Left lobe of liver (tissue), 2 donors: ENCODE results near the gene MISP3. TPM values are rescaled to one million over a fixed set of nuclear protein-coding genes. Genes with fewer than 3 reads are reported as not detected.
"Not testable (repeated sequence)": the region's sequence is repeated elsewhere in the genome, so short reads cannot be mapped to it uniquely, and the experiment has no call there.

ENCODE experiments used
- ATAC-seq: fragments of 200-7000 bp; cut with Tn5 transposase; one replicate; pipeline ENCODE4 v1.9.1; 2020; ENCODE audit warnings: mild to moderate bottlenecking, moderate library complexity
- DNase-seq: peaks from one replicate; pipeline ENCODE4 v3.0.0-alpha.2; 2020; ENCODE audit warnings: low spot score
- total RNA-seq: library from RNA; stranded (reverse); gene quantifications from one replicate; pipeline ENCODE4 v1.2.1, GENCODE V29; 2021
- donor health status: DM: no; HTN: no; CAD: no; lungs with moderate emphysema.
- donor health status: DM: no; HTN: yes; CAD: no.

MISP3 gene
- 15.2 TPM for total RNA-seq

DNA sequence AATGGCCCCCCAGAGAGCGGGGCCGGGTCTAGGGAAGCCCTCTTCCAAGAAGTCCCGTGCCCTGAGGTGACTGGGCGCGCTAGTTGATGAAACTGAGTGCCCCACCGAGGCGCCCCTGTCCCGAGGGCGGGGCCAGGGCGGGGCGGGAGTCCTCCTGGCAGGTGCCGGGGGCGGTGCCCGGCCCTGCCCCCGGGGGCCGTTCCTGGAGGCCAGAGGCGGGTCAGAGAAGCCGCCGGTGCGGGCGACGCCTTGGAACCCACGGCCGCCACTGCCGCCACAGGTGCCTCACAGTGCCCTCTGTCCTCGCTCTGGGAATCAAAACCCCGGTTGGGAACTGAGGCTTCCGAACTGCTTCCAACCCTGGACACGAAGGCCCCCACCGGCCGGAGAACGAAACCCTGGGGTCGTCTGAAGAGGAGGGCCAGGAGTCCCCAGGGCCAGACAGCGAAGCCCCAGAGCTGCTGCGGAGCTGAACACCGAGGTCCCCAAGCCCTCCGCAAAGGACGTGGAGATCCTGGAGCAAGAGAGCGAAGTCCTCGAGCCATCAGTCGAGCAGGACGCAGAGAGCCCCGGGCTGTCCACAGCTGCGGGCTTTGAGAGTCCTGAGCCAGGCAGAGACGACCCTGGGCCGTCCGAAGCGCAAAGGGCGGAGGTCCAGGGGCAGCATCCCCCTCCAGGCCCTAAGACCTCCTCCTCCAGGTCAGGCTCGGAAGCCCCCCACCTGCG, at the start of gene MISP3:
MISP3 (plus strand) TSS at position 252 of the 726 bp plus-strand sequence. CDS start 524 bp downstream, outside the sequence.
- peak; percentile 80 for ATAC-seq
- peak; percentile 92 for DNase-seq

DNA sequence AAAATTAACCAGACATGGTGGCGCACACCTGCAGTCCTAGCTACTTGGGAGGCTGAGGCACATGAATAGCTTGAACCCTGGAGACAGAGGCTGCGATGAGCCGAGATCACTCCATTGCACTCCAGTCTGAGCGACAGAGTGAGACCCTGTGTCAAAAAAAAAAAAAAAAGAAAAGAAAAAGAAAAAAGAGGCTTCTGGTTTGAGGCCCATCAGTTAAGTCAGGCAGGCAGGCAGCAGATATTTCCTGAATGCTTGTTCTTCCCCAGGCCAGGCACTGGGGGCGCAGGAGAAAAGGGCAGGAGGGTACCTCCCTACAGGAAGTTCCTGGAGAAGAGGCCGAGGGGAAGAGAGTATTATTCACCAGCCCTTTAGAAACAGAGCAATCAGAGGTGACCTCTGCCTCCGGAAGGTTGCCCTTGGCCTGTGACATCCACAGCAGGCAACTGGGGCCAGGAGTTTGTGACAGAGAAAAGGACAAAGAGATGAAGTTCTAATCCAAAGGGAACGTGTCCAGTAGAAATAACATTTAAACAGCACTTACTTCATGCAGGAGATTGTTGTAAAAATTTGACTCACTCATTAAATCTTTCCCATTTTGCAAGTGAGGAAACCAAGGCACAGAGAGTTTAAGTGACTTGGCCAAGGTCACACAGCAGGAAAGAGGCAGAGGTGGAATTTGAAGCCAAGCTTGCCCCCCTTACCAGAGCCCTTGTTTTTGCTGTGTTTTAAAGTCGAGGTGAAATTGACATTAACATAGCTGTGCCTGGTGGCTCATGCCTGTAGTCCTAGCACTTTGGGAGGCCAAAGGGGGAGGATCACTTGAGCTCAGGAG, 49.0 kb upstream of the MISP3 start:
- DNase-seq (no peak), ATAC-seq (peak; percentile 90)

DNA sequence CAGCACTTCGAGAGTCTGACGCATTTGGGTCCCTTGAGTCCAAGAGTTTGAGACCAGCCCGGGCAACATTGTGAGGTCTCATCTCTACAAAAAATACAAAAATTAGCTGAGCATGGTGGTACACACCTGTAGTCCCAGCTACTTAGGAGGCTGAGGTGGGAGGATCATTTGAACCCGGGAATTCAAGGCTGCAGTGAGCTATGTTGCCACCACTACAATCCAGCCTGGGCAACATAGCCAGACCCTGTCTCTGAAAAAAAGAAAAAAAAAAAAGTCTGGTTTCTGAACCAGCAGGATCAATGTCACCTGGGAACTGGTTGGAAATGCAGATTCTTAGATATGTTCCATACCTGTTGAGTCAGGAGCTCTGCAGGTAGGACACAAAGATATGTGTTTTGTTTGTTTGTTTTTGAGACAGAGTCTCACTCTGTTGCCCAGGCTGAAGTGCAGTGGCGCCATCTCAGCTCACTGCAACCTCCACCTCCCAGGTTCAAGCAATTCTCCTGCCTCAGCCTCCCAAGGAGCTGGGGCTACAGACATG, 45.9 kb upstream of the MISP3 start:
- ATAC-seq, DNase-seq: not testable (repeated sequence)

DNA sequence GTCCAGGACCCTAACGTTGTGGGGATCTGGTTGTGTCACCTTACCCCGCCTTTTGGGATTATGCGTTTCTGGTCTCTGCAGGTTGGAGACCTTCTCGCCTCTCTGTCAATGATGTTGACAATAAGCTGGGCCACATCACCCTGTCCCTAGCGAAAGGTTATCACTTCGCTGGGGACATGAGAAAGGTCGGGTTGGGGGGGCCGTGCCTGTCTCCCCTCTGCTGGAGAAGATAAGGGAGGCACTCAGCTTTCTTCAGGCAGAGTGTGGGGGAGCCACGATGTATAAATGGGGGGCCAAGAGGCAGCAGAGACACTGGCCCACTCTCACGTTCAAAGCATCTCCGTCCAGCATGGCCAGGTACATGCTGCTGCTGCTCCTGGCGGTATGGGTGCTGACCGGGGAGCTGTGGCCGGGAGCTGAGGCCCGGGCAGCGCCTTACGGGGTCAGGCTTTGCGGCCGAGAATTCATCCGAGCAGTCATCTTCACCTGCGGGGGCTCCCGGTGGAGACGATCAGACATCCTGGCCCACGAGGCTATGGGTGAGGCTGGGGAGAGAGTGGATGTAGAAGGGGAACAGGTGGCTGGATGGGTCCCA, 44.6 kb upstream of the MISP3 start, which contains the start of gene RLN3:
RLN3 (plus strand) TSS at position 293 of the 595 bp plus-strand sequence; CDS start at position 350, 57 bp downstream.
- no peak for ATAC-seq
- DNase-seq, result no peak

DNA sequence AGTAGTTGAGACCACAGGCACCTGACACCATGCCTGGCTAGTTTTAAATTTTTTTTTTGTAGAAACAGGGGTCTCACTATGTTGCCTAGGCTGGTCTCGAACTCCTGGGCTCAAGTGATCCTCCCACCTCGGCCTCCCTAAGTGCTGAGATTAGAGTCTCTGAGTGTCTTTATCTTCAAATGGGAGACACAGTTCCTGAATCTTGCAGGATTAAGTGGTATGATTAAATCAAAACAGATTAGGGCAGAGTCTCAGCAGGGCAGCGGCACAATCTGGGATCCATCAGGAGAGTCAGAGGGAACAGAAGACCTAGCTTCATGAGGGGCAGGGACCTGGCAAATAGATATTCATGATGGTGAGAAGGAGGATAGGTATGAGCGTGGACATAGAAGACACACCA, 43.7 kb upstream of the MISP3 start:
- ATAC-seq (no peak), DNase-seq (no peak)

DNA sequence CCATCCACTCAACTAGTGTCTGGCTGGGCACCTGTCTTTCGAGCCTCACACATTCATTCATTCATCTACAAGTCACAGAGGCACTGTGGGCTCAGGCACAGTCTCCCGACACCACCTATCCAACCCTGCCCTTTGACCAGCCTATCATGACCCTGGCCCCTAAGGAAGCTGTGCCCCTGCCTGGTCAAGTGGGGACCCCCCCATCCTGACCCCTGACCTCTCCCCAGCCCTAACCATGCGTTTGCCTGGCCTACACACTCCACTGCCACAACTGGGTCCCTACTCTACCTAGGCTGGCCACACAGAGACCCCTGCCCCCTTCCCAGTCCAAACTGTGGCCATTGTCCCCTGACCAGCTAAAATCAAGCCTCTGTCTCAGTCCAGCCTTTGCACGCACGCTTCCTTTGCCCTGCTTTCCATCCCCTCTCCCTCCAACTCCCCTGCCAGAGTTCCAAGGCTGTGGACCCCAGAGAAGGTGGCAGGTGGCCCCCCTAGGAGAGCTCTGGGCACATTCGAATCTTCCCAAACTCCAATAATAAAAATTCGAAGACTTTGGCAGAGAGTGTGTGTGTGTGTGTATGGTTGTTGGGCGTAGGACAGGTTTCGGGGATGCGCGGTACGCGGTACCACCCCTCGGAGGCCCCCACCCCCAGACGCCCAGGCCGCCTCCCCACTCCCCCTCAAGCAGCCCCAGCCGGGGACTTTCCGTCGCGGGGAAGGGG, 41.4 kb upstream of the MISP3 start:
- DNase-seq, result no peak
- ATAC-seq, result no peak

DNA sequence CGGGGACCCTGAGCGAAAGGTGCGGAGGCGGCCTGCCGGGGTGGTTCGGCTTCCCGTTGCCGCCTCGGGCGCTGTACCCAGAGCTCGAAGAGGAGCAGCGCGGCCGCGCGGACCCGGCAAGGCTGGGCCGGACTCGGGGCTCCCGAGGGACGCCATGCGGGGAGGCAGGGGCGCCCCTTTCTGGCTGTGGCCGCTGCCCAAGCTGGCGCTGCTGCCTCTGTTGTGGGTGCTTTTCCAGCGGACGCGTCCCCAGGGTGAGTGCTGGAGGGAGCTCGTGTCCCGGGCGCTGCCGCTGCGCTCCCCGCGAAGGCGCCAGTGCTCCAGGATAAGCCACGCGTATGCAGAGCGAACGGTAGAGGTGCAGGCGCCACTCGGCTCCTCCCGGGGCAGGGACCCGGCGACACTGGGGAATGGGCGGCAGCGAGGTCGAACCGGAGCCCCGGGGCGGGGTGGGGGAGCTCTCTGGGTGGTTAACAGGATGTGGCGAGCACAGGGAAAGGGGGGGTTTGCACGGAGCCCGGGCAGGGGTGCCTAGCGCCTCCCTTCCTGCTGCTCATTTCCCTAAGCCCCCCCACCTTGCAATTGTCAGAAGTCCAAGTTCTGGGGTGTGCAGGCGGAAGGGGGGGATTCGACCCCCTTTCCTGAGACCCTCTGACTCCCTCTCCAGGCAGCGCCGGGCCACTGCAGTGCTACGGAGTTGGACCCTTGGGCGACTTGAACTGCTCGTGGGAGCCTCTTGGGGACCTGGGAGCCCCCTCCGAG, 40.7 kb upstream of the MISP3 start, which contains the start of gene IL27RA:
IL27RA (plus strand) TSS at position 44 of the 762 bp plus-strand sequence; CDS start at position 155, 111 bp downstream.
- peak; percentile 91 for ATAC-seq
- DNase-seq, result peak; percentile 58

DNA sequence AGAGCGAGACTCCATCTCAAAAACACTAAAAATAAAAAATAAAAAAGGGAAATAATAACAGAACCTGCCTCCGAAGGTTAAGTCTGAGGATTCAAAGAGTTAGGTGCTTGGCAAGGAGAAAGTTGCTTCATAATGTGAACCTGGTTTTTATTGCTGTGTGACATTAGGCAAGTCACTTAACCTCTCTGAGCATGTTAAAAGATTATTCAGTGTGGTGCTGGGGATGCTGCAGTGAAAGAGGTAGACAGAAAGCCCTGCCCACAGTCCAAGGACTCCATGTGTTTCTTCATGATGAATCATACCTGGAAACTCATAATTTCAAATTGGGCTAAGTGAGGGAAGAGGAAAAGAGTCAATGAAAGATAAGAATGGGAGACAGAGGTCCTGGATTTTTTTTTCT, 38.6 kb upstream of the MISP3 start:
- no peak for DNase-seq
- ATAC-seq, result no peak

DNA sequence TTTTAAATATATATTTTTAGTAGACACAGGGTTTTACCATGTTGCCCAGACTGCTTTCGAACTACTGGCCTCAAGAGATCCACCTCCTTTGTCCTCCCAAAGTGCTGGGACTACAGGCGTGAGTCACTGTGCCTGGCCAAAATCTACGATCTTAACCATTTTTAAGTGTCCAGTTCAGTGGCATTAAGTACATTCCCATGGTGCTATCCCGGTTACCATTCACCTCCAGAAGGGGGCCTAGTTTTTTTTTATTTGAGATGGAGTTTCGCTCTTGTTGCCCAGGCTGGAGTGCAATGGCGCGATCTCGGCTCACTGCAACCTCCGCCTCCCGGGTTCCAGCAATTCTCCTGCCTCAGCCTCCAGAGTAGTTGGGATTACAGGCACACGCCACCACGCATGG, 37.4 kb upstream of the MISP3 start:
- DNase-seq, ATAC-seq: not testable (repeated sequence)

DNA sequence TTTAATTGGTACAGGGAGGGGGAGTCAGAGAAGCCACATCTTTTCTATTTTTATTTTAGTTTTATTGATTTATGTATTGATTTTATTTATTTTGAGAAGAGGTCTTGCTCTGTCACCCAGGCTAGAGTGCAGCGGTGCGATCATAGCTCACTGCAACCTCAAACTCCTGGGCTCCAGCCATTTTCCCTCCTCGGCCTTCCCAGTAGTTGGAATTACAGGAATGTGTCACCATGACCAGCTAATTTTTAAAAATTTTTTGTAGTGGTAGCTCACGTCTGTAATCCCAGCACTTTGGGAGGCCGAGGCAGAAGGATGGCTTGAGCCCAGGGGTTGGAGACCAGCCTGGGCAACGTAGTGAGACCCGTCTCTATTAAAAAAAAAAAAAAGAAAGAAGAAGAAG, 36.9 kb upstream of the MISP3 start:
- no peak for DNase-seq
- no peak for ATAC-seq

DNA sequence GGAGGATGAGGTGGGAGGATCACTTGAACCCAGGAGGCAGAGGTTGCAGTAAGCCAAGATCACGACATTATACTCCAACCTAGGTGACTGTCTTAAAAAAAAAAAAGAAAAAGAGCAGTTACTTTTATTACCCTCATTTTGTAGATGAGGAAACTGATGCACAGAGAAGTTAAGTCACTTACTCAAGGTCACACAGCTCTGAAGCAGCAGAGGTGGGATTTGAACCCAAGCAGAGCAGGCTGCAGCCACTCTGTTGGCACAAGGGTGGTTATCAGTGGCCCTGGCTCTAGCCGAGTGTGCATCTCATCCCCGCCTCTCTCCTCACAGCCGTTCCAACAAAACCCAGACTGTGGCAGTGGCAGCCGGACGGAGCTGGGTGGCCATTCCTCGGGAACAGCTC, 33.4 kb upstream of the MISP3 start:
- ATAC-seq (no peak), DNase-seq (no peak)

DNA sequence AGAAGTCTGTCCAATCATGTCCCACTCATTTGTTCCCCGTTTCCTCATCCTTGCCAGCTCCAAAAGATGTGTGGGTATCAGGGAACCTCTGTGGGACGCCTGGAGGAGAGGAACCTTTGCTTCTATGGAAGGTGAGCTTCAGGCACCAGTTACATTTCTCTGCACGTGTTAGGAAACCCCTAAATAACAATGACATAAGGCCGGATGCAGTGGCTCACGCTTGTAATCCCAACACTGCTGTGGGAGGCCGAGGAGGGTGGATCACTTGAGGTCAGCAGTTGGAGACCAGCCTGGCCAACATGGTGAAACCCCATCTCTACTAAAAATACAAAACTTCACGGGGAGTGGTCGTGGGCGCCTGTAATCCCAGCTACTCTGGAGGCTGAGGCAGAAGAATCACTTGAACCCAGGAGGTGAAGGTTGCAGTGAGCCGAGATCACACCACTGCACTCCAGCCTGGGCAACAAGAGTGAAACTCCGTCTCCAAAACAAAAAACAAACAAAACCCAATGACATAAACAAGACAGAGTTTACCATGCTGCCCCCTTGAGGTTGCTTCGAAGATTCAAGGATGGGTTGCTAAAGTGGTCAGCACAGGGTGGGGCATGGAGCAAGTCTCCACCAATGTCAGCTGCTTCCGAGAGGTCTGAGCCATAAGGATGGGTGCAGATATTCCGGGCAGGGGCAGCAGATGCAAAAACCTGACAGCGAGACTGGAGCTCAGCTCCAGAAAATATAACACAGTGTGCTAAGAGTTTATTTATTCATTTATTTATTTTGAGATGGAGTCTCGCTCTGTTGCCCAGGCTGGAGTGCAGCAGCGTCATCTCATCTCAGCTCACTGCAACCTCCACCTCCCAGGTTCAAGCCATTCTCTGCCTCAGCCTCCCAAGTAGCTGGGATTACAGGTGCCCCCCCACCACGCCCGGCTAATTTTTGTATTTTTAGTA, 29.7 kb upstream of the MISP3 start:
- ATAC-seq, result peak; percentile 93
- not testable (repeated sequence) for DNase-seq

DNA sequence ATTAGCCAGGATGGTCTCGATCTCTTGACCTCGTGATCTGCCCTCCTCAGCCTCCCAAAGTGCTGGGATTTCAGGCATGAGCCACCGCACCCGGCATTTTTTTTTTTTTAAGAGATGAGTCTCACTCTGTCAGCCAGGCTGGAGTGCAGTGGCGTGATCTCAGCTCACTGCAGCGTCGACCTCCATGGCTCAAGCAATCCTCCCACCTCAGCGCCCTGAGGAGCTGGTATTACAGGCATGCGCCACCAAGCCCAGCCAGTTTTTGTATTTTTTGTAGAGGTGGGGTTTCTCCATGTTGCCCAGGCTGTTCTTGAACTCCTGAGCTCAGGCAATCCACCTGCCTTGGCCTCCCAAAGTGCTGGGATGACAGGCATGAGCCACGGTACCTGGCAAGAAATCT, 24.7 kb upstream of the MISP3 start:
- DNase-seq, ATAC-seq: not testable (repeated sequence)

DNA sequence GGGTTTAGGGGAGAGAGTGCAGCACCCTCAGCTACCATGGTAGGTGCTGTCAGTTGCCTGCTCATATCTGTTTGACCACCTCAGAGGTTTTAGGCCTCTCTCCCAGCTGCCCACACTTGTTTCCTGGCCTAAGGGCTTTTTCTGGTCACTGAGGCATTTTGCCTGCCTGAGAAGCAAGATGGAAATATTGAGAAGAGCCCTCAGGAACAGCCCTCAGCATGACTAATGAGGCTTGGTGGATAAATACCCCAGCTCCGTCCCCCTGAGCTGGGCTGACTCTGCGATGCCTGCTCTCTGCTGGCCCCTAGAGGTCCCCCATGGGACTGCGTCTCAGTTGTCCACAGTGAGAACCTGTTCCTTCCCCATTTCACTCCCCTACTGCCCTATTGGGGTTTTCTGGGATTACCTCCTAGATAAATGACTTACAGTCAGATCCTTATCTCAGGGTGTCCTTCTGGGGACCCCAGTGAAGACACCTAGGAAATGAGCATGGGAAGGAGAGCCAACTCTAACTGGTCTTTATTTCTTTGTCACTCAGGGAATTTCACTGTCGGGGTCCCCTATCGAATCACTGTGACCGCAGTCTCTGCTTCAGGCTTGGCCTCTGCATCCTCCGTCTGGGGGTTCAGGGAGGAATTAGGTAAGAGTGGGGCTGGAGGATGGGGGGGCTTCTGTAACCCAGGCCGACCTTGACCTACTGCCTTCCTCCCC, 24.0 kb upstream of the MISP3 start:
- DNase-seq (no peak), ATAC-seq (peak; percentile 89)

DNA sequence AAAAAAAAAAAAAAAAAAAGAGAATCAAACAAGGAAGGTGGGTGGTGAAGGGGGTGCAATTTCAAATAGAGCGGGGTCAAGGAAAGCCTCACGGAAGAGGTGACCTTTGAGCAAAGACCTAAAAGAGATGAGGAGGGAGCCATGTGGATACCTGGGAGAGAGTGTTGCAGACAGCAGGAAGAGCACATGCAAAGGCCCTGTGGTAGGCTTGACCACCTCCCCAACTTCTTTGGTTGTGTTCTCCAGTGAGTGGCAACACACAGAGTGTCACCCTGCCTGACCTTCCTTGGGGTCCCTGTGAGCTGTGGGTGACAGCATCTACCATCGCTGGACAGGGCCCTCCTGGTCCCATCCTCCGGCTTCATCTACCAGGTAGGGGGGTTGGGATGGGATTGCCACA, 22.1 kb upstream of the MISP3 start:
- ATAC-seq (no peak), DNase-seq (no peak)

DNA sequence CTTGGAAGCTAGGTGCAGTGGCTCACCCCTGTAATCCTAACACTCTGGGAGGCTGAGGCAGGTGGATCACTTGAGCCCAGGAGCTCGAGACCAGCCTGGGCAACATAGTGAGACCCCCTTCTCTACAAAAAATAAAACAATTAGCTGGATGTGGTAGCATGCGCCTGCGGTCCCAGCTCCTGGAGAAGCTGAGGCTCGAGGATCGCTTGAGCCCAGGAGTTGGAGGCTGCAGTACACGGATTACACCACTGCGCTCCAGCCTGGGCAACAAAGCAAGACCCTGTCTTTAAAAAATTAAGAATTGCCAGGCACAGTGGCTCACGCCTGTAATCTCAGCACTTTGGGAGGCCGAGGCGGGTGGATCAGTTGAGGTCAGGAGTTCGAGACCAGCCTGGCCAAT, 21.6 kb upstream of the MISP3 start:
- not testable (repeated sequence) for ATAC-seq

DNA sequence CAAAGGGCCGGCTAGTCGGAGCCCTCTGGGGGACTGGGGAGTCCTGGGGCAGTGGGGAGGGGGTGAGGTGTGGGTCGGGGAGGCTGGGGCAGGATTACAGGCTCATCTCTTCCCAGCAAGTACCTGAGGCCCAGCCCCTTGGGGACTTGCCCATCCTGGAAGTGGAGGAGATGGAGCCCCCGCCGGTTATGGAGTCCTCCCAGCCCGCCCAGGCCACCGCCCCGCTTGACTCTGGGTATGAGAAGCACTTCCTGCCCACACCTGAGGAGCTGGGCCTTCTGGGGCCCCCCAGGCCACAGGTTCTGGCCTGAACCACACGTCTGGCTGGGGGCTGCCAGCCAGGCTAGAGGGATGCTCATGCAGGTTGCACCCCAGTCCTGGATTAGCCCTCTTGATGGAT, 20.6 kb upstream of the MISP3 start:
- ATAC-seq, result no peak
- no peak for DNase-seq

More for the DNA sequence above, 21.6 kb upstream of the MISP3 start:
- DNase-seq, result not testable (repeated sequence)

DNA sequence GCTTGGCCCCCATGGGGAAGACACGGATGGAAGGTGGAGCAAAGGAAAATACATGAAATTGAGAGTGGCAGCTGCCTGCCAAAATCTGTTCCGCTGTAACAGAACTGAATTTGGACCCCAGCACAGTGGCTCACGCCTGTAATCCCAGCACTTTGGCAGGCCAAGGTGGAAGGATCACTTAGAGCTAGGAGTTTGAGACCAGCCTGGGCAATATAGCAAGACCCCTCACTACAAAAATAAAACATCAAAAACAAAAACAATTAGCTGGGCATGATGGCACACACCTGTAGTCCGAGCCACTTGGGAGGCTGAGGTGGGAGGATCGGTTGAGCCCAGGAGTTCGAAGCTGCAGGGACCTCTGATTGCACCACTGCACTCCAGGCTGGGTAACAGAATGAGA, 20.1 kb upstream of the MISP3 start:
- no peak for DNase-seq
- no peak for ATAC-seq
